Gastroesophageal sphincter (tissue), 4 donors: ENCODE measurements around the gene C18orf32. TPM values are rescaled to one million over a fixed set of nuclear protein-coding genes. Genes with fewer than 3 reads are reported as not detected.
"Not testable (repeated sequence)": the region's sequence is repeated elsewhere in the genome, so short reads cannot be mapped to it uniquely, and the experiment has no call there.

Source experiments
- ATAC-seq: fragments of 150-250 bp; one replicate; pipeline ENCODE4 v1.9.1; 2016; ENCODE audit warnings: mild to moderate bottlenecking, moderate library complexity
- H3K27ac ChIP-seq, 4 donors: fragments of 200-600 bp; sonication (generic) in 3 of 4; 1 replicate in 3 of 4; 2 replicates in 1 of 4; pipeline ENCODE4 v1.5.1; 2016 to 2019
- H3K27me3 ChIP-seq: fragments of 200-600 bp; sonication (generic); one replicate; pipeline ENCODE4 v1.5.1; 2019
- H3K36me3 ChIP-seq, 2 donors: fragments of 200-600 bp; sonication (generic); one replicate each; pipeline ENCODE4 v1.5.1; 2019; ENCODE audit warnings: control low read depth in 1 of 2
- H3K4me1 ChIP-seq, 3 donors: fragments of 200-600 bp; sonication (generic); 1 replicate in 2 of 3; 2 replicates in 1 of 3; pipeline ENCODE4 v1.5.1; 2016 to 2019; ENCODE audit warnings: control low read depth in 2 of 3
- H3K4me3 ChIP-seq, 2 donors: fragments of 200-600 bp; sonication (generic); one replicate each; pipeline ENCODE4 v1.5.1; 2019; ENCODE audit warnings: mild to moderate bottlenecking in 1 of 2, moderate library complexity in 1 of 2
- H3K9me3 ChIP-seq, 3 donors: fragments of 200-600 bp; sonication (generic); one replicate each; pipeline ENCODE4 v1.5.1; 2017 to 2019; ENCODE audit warnings: control low read depth in 2 of 3
- EP300 ChIP-seq: sonication (generic); formaldehyde crosslinking; IDR thresholded peaks from one replicate; pipeline ENCODE4 v1.6.1; 2017; ENCODE audit warnings: antibody characterized with exemption, mild to moderate bottlenecking
- POLR2A ChIP-seq, 2 donors: fragments of 450-650 bp; IDR thresholded peaks; one replicate each; pipeline ENCODE4 v1.6.1; 2017; ENCODE audit warnings: antibody characterized with exemption in 2 of 2, mild to moderate bottlenecking in 2 of 2, moderate library complexity in 1 of 2
- POLR2AphosphoS5 ChIP-seq: sonication (generic); formaldehyde crosslinking; IDR thresholded peaks from one replicate; pipeline ENCODE4 v1.6.1; 2017; ENCODE audit warnings: antibody characterized with exemption
- WGBS, 2 donors: methylation state at CpG; one replicate each; pipeline ENCODE4 v1.1.5; 2018; ENCODE audit warnings: low coverage in 1 of 2; 5-methylcytosine and 5-hydroxymethylcytosine counted together
- total RNA-seq, 4 donors: library from RNA; depleted of rRNA; stranded (reverse); fragments of >200 nt; gene quantifications; one replicate each; pipeline ENCODE4 v1.1.0, GENCODE V29; 2016
- TF ChIP-seq, protein P1 (sequence below), 4 experiments: fragments of 200-600 bp in 2 of 4; fragments of 450-650 bp in 2 of 4; sonication (generic) in 1 of 4; IDR thresholded peaks; one replicate each; pipeline ENCODE4 v1.5.1; 2017 to 2019; ENCODE audit warnings: antibody characterized with exemption in 4 of 4, mild to moderate bottlenecking in 2 of 4, moderate library complexity in 2 of 4

C18orf32 gene
- total RNA-seq, 4 donors from 2014 or later, result 38.9 to 64.0 (median 48.2) TPM

- WGBS, 2 donors, result 0 to 22% methylated on average over 1 of the region's 1 CpG
- TF ChIP-seq, protein P1, sequence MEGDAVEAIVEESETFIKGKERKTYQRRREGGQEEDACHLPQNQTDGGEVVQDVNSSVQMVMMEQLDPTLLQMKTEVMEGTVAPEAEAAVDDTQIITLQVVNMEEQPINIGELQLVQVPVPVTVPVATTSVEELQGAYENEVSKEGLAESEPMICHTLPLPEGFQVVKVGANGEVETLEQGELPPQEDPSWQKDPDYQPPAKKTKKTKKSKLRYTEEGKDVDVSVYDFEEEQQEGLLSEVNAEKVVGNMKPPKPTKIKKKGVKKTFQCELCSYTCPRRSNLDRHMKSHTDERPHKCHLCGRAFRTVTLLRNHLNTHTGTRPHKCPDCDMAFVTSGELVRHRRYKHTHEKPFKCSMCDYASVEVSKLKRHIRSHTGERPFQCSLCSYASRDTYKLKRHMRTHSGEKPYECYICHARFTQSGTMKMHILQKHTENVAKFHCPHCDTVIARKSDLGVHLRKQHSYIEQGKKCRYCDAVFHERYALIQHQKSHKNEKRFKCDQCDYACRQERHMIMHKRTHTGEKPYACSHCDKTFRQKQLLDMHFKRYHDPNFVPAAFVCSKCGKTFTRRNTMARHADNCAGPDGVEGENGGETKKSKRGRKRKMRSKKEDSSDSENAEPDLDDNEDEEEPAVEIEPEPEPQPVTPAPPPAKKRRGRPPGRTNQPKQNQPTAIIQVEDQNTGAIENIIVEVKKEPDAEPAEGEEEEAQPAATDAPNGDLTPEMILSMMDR (IDR thresholded peaks at IDR 0.05), result no peak
- TF ChIP-seq EP300 (no peak), POLR2AphosphoS5 (no peak), POLR2A (IDR thresholded peaks at IDR 0.05) (no peak)
- Histone ChIP-seq H3K9me3 (peaks cover 0 to 6% (median 0%) of the 10 kb centered on the region in 3 donors), H3K4me1 (peaks cover 0 to 49% (median 12%) of the 10 kb centered on the region in 3 donors), H3K36me3 (peaks cover 0 to 14% of the 10 kb centered on the region in 2 donors), H3K27ac (no peak overlapping the region), H3K27me3 (no peaks in the 10 kb centered on the region), H3K4me3 (no peak overlapping the region)
- no peak for ATAC-seq
Observed at GRCh38 chr18:49456794-49457193, 30.2 kb downstream of the C18orf32 start.

DNA sequence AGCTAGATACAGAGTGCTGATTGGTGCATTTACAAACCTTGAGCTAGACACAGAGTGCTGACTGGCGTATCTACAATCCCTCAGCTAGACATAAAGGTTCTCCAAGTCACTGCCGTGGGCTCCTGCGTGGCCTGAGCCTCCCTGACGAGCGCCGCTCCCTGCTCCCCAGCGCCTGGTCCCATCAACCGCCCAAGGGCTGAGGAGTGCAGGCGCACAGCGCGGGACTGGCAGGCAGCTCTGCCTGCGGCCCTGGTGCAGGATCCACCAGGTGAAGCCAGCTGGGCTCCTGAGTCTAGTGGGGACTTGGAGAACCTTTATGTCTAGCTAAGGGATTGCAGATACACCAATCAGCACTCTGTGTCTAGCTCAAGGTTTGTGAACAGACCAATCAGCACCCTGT is 34.5 kb downstream of the C18orf32 start:
- H3K27ac ChIP-seq, result not testable (repeated sequence)
- WGBS, 2 donors, result no CpG with 5 or more reads among the region's 12 CpGs

GRCh38 chr18:49447810-49448745 is 39.0 kb downstream of the C18orf32 start:
- no peak overlapping the region for H3K27ac ChIP-seq
- ATAC-seq, result no peak
- no peaks in the 10 kb centered on the region for H3K4me1 ChIP-seq
- no peaks in the 10 kb centered on the region for H3K27me3 ChIP-seq
- WGBS, 2 donors, result 61 to 70% methylated on average over 3 of the region's 3 CpGs
- peaks cover 0 to 58% (median 0%) of the 10 kb centered on the region in 3 donors for H3K9me3 ChIP-seq
- peaks cover 0 to 46% of the 10 kb centered on the region in 2 donors for H3K36me3 ChIP-seq
- H3K4me3 ChIP-seq, result no peak overlapping the region
- TF ChIP-seq, protein P1 (IDR thresholded peaks at IDR 0.05), result peak; percentile 27 to 56 (median 36)
- no peak for TF ChIP-seq EP300

More for the DNA sequence above, 34.5 kb downstream of the C18orf32 start:
- peaks cover 0 to 16% (median 0%) of the 10 kb centered on the region in 3 donors for H3K4me1 ChIP-seq
- H3K4me3 ChIP-seq, ATAC-seq, H3K27me3 ChIP-seq: not testable (repeated sequence)
- peaks cover 0 to 44% of the 10 kb centered on the region in 2 donors for H3K36me3 ChIP-seq
- peaks cover 0 to 47% (median 0%) of the 10 kb centered on the region in 3 donors for H3K9me3 ChIP-seq

DNA sequence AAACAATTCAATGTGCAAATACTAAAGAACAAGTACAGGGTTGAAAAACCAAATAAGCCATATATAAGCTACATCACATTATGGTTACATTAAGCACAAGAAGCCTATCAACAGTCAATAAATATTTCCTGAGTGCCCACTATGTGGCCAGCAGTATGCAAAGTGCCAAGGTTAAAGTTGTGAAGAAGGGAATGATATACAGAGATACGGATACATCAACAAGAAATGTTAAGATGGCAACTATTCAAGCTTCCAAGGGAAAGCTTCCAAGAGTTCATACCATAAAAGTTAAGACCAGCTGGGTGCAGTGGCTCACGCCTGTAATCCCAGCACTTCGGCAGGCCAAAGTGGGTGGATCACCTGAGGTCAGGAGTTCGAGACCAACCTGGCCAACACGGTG is 40.6 kb downstream of the C18orf32 start:
- TF ChIP-seq POLR2A (IDR thresholded peaks at IDR 0.05) (no peak), POLR2AphosphoS5 (no peak), EP300 (no peak)
- TF ChIP-seq, protein P1 (IDR thresholded peaks at IDR 0.05), result no peak

GRCh38 chr18:49444581-49444980 is 42.5 kb downstream of the C18orf32 start:
- no peak for TF ChIP-seq POLR2AphosphoS5
- TF ChIP-seq POLR2A (IDR thresholded peaks at IDR 0.05), result no peak
- TF ChIP-seq, protein P1 (IDR thresholded peaks at IDR 0.05), result no peak
- TF ChIP-seq EP300, result no peak
- 63 to 74% methylated on average over 3 of the region's 3 CpGs for WGBS, 2 donors
- Histone ChIP-seq H3K9me3 (peaks cover 0 to 31% (median 0%) of the 10 kb centered on the region in 3 donors), H3K27ac (no peak overlapping the region), H3K4me3 (no peak overlapping the region), H3K36me3 (peaks cover 0 to 24% of the 10 kb centered on the region in 2 donors), H3K4me1 (peaks cover 0 to 2% (median 0%) of the 10 kb centered on the region in 3 donors), H3K27me3 (no peaks in the 10 kb centered on the region)
- no peak for ATAC-seq

More for the DNA sequence above, 40.6 kb downstream of the C18orf32 start:
- H3K27ac ChIP-seq, result no peak overlapping the region
- H3K4me1 ChIP-seq, result no peaks in the 10 kb centered on the region
- 32% methylated on average over 4 of the region's 5 CpGs; no CpG with 5 or more reads in 1 of the 2 donors for WGBS, 2 donors
- H3K36me3 ChIP-seq, result peaks cover 0 to 33% of the 10 kb centered on the region in 2 donors
- ATAC-seq, result no peak
- H3K9me3 ChIP-seq, result peaks cover 0 to 49% (median 0%) of the 10 kb centered on the region in 3 donors
- no peaks in the 10 kb centered on the region for H3K27me3 ChIP-seq
- no peak overlapping the region for H3K4me3 ChIP-seq
